H9 (cell line): ENCODE data around the gene PAXX. TPM values are rescaled to one million over a fixed set of nuclear protein-coding genes. Genes with fewer than 3 reads are reported as not detected.

Experiments
- DNase-seq: peaks from one replicate; pipeline ENCODE4 v3.0.0-alpha.2; 2017
- H2AFZ ChIP-seq: one replicate; pipeline ENCODE4 v1.6.1; 2013; ENCODE audit warnings: mild to moderate bottlenecking, low read length, control low read depth, moderate library complexity
- H2AK5ac ChIP-seq: 2 replicates; pipeline ENCODE4 v1.6.1; 2013; ENCODE audit warnings: low read length, control low read depth, mixed read lengths; ENCODE audit not compliant: insufficient read length
- H2BK120ac ChIP-seq: one replicate; pipeline ENCODE4 v1.6.1; 2013; ENCODE audit warnings: low read depth, mild to moderate bottlenecking, low read length, control low read depth, inconsistent platforms; ENCODE audit not compliant: poor library complexity, severe bottlenecking
- H2BK12ac ChIP-seq: 2 replicates; pipeline ENCODE4 v1.6.1; 2013; ENCODE audit warnings: low read length, control low read depth, mixed read lengths, low read depth; ENCODE audit not compliant: insufficient read length
- H2BK15ac ChIP-seq: 2 replicates; pipeline ENCODE4 v1.6.1; 2013; ENCODE audit warnings: low read depth, low read length, control low read depth
- H2BK20ac ChIP-seq: one replicate; pipeline ENCODE4 v1.6.1; 2013; ENCODE audit warnings: low read depth, mild to moderate bottlenecking, low read length, control low read depth, inconsistent platforms; ENCODE audit not compliant: poor library complexity, severe bottlenecking
- H2BK5ac ChIP-seq: 2 replicates; pipeline ENCODE4 v1.6.1; 2013; ENCODE audit warnings: low read length, control low read depth, mixed read lengths; ENCODE audit not compliant: insufficient read length
- H3K14ac ChIP-seq: 2 replicates; pipeline ENCODE4 v1.6.1; 2013; ENCODE audit warnings: low read length, control low read depth; ENCODE audit not compliant: insufficient read depth
- H3K18ac ChIP-seq: 2 replicates; pipeline ENCODE4 v1.6.1; 2013; ENCODE audit warnings: low read depth, mild to moderate bottlenecking, mixed read lengths, low read length, control low read depth; ENCODE audit not compliant: insufficient read length
- H3K23ac ChIP-seq: 2 replicates; pipeline ENCODE4 v1.6.1; 2013; ENCODE audit warnings: low read length, control low read depth, mixed read lengths, low read depth; ENCODE audit not compliant: insufficient read length
- H3K23me2 ChIP-seq: 2 replicates; pipeline ENCODE4 v1.6.1; 2013; ENCODE audit warnings: low read depth, mild to moderate bottlenecking, mixed read lengths, low read length, control low read depth; ENCODE audit not compliant: insufficient read length, poor library complexity, severe bottlenecking
- H3K27ac ChIP-seq: 2 replicates; pipeline ENCODE4 v1.5.1; 2013; ENCODE audit warnings: low read length, control low read depth, mixed read lengths, low read depth; ENCODE audit not compliant: insufficient read length
- H3K27me3 ChIP-seq: 2 replicates; pipeline ENCODE4 v1.6.1; 2013; ENCODE audit warnings: low read length, control low read depth, inconsistent platforms; ENCODE audit not compliant: insufficient read depth
- H3K4ac ChIP-seq: 2 replicates; pipeline ENCODE4 v1.6.1; 2013; ENCODE audit warnings: low read depth, mild to moderate bottlenecking, control low read depth, inconsistent platforms, low read length, moderate library complexity
- H3K4me1 ChIP-seq: 2 replicates; pipeline ENCODE4 v1.6.1; 2013; ENCODE audit warnings: low read length, control low read depth, inconsistent platforms; ENCODE audit not compliant: insufficient read depth
- H3K4me2 ChIP-seq: 2 replicates; pipeline ENCODE4 v1.6.1; 2013; ENCODE audit warnings: low read length, control low read depth, mixed read lengths; ENCODE audit not compliant: insufficient read length, insufficient read depth
- H3K56ac ChIP-seq: 2 replicates; pipeline ENCODE4 v1.6.1; 2013; ENCODE audit warnings: low read depth, mild to moderate bottlenecking, mixed read lengths, low read length, control low read depth; ENCODE audit not compliant: insufficient read length
- H3K79me1 ChIP-seq: 2 replicates; pipeline ENCODE4 v1.6.1; 2013; ENCODE audit warnings: low read depth, mild to moderate bottlenecking, moderate library complexity, low read length, control low read depth, inconsistent platforms; ENCODE audit not compliant: insufficient read depth, poor library complexity, severe bottlenecking
- H3K79me2 ChIP-seq: 2 replicates; pipeline ENCODE4 v1.6.1; 2013; ENCODE audit warnings: low read length, control low read depth, inconsistent platforms; ENCODE audit not compliant: insufficient read depth
- H3K9ac ChIP-seq: 2 replicates; pipeline ENCODE4 v1.6.1; 2013; ENCODE audit warnings: low read length, control low read depth, mixed read lengths; ENCODE audit not compliant: insufficient read length; ENCODE audit errors: extremely low read depth
- H3K9me3 ChIP-seq: one replicate; pipeline ENCODE4 v1.6.1; 2013; ENCODE audit warnings: low read depth, low read length, inconsistent platforms; ENCODE audit not compliant: control insufficient read depth
- H3T11ph ChIP-seq: one replicate; pipeline ENCODE4 v1.6.1; 2013; ENCODE audit warnings: mild to moderate bottlenecking, low read length, control low read depth, inconsistent platforms
- H4K20me1 ChIP-seq: one replicate; pipeline ENCODE4 v1.6.1; 2013; ENCODE audit not compliant: control insufficient read depth, insufficient read length, insufficient read depth
- H4K5ac ChIP-seq: 2 replicates; pipeline ENCODE4 v1.6.1; 2013; ENCODE audit warnings: low read depth, mild to moderate bottlenecking, mixed read lengths, low read length, control low read depth; ENCODE audit not compliant: insufficient read length
- H4K8ac ChIP-seq: replicated peaks from 2 replicates; pipeline ENCODE4 v1.6.1; 2013; ENCODE audit warnings: low read length, control low read depth, mixed read lengths, low read depth; ENCODE audit not compliant: insufficient read length
- H4K91ac ChIP-seq: 2 replicates; pipeline ENCODE4 v1.6.1; 2013; ENCODE audit warnings: low read depth, mild to moderate bottlenecking, moderate library complexity, mixed read lengths, low read length, control low read depth; ENCODE audit not compliant: insufficient read length
- H3K27ac Mint-ChIP-seq, 3 experiments: 2 replicates in 2 of 3; 3 replicates in 1 of 3; pipeline ENCODE4 v1.8.0; 2020 to 2021; ENCODE audit warnings: mixed read lengths in 3 of 3, mild to moderate bottlenecking in 1 of 3, moderate library complexity in 1 of 3
- H3K27me3 Mint-ChIP-seq: 2 replicates; pipeline ENCODE4 v1.8.0; 2021; ENCODE audit warnings: low read depth, mild to moderate bottlenecking, moderate library complexity, mixed read lengths
- H3K36me3 Mint-ChIP-seq, 3 experiments: 2 replicates in 2 of 3; 3 replicates in 1 of 3; pipeline ENCODE4 v1.8.0; 2020 to 2021; ENCODE audit warnings: low read depth in 3 of 3, mixed read lengths in 3 of 3; ENCODE audit not compliant: insufficient read depth in 1 of 3
- H3K4me1 Mint-ChIP-seq, 2 experiments: 2 replicates each; pipeline ENCODE4 v1.8.0; 2020; ENCODE audit warnings: mixed read lengths in 2 of 2
- H3K4me3 Mint-ChIP-seq, 2 experiments: 2 replicates in 1 of 2; 3 replicates in 1 of 2; pipeline ENCODE4 v1.8.0; 2020 to 2021; ENCODE audit warnings: mild to moderate bottlenecking in 2 of 2, mixed read lengths in 2 of 2, moderate library complexity in 1 of 2
- H3K9me3 Mint-ChIP-seq, 2 experiments: 2 replicates in 1 of 2; 3 replicates in 1 of 2; pipeline ENCODE4 v1.8.0; 2020; ENCODE audit warnings: mild to moderate bottlenecking in 2 of 2, mixed read lengths in 2 of 2, moderate library complexity in 1 of 2
- WGBS: extraction: QIAGEN DNeasy Blood & Tissue Kit; methylation state at CpG from one replicate; pipeline ENCODE4 v1.1.7; 2013; ENCODE audit warnings: missing lambda C conversion rate, low lambda C conversion rate, mixed read lengths; ENCODE audit not compliant: insufficient read length; ENCODE audit errors: extremely low coverage; 5-methylcytosine and 5-hydroxymethylcytosine counted together
- total RNA-seq: library from RNA; stranded (reverse); gene quantifications from 2 replicates; pipeline ENCODE4 v1.2.1, GENCODE V29; 2021
- TF ChIP-seq, protein P1 (sequence below): fragments of 200-600 bp; sonication (generic); conservative IDR thresholded peaks from 3 replicates; pipeline ENCODE4 v1.8.0; 2021; ENCODE audit warnings: antibody characterized with exemption, mild to moderate bottlenecking

Gene PAXX
- total RNA-seq, 1 experiment from 2014 or later = 51.2 TPM

GRCh38 chr9:137027369-137028262 is 35.4 kb downstream of the PAXX start, which contains the start of gene ABCA2:
Gene ABCA2, minus strand, starts transcription at chr9:137028237. Its CDS starts 97 bp downstream, at chr9:137028140.
- Histone ChIP-seq H4K20me1 (peaks cover 2% of the 10 kb centered on the region), H2BK15ac (no peak within 1 kb of the TSS), H3T11ph (no peak within 1 kb of the TSS), H3K9me3 (no peaks in the 10 kb centered on the region), H2BK12ac (no peak within 1 kb of the TSS), H3K9ac (no peak within 1 kb of the TSS), H3K27me3 (no peaks in the 10 kb centered on the region), H4K8ac (no peak within 1 kb of the TSS), H3K4me2 (peak within 1 kb of the TSS; percentile 36), H3K4ac (no peak within 1 kb of the TSS), H3K23me2 (peaks cover 9% of the 10 kb centered on the region), H3K14ac (no peak within 1 kb of the TSS), H3K23ac (no peak within 1 kb of the TSS), H3K18ac (no peak within 1 kb of the TSS), H3K79me1 (no peaks in the 10 kb centered on the region), H3K4me1 (no peaks in the 10 kb centered on the region), H2BK120ac (no peak within 1 kb of the TSS), H3K27ac (no peak within 1 kb of the TSS), H3K56ac (no peak within 1 kb of the TSS), H2AFZ (no peak within 1 kb of the TSS), H2BK5ac (no peak within 1 kb of the TSS), H4K5ac (no peak within 1 kb of the TSS), H4K91ac (no peak within 1 kb of the TSS), H2AK5ac (no peak within 1 kb of the TSS), H3K79me2 (no peaks in the 10 kb centered on the region), H2BK20ac (no peak within 1 kb of the TSS)
- TF ChIP-seq, protein P1, sequence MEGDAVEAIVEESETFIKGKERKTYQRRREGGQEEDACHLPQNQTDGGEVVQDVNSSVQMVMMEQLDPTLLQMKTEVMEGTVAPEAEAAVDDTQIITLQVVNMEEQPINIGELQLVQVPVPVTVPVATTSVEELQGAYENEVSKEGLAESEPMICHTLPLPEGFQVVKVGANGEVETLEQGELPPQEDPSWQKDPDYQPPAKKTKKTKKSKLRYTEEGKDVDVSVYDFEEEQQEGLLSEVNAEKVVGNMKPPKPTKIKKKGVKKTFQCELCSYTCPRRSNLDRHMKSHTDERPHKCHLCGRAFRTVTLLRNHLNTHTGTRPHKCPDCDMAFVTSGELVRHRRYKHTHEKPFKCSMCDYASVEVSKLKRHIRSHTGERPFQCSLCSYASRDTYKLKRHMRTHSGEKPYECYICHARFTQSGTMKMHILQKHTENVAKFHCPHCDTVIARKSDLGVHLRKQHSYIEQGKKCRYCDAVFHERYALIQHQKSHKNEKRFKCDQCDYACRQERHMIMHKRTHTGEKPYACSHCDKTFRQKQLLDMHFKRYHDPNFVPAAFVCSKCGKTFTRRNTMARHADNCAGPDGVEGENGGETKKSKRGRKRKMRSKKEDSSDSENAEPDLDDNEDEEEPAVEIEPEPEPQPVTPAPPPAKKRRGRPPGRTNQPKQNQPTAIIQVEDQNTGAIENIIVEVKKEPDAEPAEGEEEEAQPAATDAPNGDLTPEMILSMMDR = no peak
- DNase-seq = no peak
- WGBS = no CpG with 5 or more reads among the region's 95 CpGs
- H3K27ac Mint-ChIP-seq = no peak within 1 kb of the TSS
- peaks cover 24% of the 10 kb centered on the region for H3K27me3 Mint-ChIP-seq
- no peaks in the 10 kb centered on the region for H3K36me3 Mint-ChIP-seq
- H3K4me1 Mint-ChIP-seq = peaks cover 0 to 14% of the 10 kb centered on the region in 2 experiments; a peak in 2 of 4 replicates
- H3K9me3 Mint-ChIP-seq = no peaks in the 10 kb centered on the region
- peak within 1 kb of the TSS; percentile 66 to 85 for H3K4me3 Mint-ChIP-seq
